Right hindlimb (tissue), 1 donor: ENCODE data around the gene SDK2.
"Not testable (repeated sequence)": the region's sequence is repeated elsewhere in the genome, so short reads cannot be mapped to it uniquely, and the experiment has no call there.

Source experiments
- DNase-seq: peaks from one replicate; pipeline ENCODE4 v3.0.0-alpha.2; 2018

SDK2 gene

DNA sequence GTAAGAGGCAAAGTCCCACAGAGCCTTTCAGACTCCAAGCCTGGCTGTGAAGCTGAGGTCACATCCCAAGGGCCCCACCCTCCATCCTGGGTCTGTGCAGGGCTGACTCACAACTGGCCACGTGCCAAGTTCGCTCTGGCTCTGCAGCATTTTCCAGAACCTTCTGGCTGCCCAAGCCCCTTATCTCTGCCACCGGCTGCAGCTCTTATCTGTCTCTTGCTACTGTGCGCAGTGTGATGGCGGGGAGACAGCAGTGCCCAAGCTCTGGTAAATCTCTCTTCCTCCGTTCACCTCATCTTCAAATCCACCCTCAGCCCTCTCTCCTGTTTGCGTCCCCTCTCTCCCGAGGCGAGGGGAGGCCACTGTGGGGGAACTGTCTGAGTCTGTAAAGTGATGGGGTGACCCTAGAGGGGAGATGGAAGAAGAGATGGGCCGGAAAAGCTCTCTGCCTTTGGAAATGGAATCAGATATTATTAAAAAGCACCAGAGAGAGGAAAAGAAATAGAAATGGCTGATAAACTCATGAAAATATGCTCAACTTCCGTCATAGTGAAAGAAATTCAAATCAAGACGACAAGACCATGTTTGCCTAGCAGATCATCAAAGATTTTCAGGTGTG is 169.8 kb downstream of the SDK2 start:
- DNase-seq, result peak; percentile 51

DNA sequence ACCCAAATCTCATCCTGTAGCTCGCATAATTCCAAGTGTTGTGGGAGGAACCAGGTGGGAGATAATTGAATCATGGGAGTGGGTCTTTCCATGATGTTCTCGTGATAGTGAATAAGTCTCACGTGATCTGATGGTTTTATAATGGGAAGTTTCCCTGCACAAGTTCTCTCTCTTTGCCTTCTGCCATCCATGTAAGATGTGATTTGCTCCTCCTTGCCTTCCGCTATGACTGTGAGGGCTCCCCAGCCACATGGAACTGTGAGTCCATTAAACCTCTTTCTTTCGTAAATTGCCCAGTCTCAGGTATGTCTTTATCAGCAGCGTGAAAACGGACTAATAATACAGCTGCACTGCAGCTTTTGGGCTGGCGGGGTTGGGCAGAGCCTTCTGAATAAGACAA is 171.5 kb downstream of the SDK2 start:
- not testable (repeated sequence) for DNase-seq

DNA sequence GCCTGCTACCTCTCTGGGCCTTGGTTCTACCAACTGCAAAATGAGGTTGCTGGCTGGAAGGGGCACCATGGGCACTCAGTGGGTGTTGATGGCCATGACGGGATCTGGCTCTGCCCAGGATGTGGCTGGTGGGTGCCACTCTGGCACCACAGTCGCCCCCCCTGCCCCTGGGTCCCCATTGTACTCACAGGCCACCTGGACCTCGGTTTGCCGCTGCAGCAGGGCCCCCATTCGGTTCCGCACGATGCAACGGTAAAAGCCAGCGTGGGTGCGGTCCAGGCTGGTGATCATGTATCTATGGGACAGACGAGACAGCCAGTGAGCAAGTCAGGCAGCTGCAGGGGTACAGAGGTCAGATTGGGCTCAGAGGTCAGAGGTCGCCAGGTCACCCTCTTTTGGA is 172.3 kb downstream of the SDK2 start:
- no peak for DNase-seq

DNA sequence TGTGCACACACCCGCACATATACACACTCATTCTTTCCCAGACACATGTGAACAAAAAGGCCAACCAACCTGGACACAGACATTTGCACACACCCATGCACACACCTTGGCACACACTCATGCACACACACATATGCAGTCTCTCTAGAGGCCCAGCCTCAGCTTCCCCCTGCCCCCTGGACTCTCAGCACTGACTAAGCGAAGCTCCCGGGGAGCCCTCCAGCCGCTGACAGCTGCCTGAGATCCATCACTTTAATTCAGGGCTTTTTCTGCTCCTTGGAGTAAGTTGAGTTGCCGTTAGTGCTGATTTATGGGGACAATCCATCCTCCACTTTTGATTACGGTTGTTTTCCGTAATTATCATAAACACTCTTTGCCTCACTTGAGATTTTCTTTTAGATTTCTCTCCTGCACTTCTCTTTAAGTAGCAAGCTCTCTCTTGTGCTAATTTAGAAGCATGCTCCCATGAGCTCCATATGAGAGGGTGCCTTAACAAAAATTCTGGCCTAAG is 173.9 kb downstream of the SDK2 start:
- no peak for DNase-seq

DNA sequence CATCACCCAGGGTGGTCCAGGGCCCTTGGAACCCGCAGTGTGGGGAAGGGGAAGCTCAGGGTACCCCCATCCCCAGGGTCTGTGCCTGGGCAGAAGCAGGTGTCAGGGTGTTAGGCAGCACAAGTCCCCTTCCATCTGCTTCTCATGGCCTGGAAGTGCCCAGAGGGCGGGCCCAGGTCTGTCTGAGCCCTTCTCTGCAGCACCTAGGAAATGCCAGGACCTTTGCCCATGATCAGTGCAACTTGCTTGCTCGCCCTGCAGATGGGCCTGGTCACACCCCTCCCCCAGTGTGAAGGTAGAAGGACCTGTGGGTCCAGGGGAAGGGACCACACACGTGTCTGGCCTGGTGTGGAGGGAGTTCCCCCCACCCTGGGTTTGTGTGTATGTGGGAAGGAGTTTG is 174.9 kb downstream of the SDK2 start:
- DNase-seq, result no peak

DNA sequence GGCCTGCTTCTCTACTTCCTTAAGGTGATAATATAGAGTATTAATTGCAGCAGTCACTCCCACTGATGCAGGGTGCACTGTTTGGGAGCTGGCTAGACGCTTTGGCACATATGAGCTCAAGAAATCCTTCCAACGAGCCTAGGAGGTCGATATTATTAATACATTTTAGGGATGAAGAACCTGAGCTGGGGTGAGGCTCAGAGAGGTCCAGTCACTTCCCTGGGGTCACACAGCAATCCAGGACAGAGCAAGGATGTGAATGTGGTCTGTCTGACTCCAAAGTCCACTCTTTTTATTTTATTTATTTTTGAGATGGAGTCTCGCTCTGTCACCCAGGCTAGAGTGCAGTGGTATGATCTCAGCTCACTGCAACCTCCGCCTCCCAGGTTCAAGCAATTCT is 176.0 kb downstream of the SDK2 start:
- DNase-seq, result no peak

DNA sequence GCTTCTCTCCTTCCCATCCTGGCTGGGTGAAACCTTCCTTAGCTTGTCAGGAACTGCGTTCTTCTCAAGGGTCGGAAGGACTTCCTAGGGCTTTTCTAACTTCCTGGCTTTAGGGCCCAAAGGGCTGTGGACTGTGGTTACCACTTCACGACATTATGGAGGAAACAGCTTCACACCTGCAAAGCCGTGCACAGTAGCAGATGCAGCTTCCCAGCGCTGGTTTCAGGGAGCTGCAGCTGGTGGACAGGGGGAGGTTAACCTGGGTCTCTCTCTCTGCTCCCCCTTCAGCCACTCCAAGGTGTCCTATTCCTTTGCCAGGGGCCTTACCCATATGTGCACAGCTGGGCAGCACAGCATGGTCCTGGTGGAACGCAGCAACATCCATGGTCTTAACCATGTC is 176.6 kb downstream of the SDK2 start:
- DNase-seq, result no peak

DNA sequence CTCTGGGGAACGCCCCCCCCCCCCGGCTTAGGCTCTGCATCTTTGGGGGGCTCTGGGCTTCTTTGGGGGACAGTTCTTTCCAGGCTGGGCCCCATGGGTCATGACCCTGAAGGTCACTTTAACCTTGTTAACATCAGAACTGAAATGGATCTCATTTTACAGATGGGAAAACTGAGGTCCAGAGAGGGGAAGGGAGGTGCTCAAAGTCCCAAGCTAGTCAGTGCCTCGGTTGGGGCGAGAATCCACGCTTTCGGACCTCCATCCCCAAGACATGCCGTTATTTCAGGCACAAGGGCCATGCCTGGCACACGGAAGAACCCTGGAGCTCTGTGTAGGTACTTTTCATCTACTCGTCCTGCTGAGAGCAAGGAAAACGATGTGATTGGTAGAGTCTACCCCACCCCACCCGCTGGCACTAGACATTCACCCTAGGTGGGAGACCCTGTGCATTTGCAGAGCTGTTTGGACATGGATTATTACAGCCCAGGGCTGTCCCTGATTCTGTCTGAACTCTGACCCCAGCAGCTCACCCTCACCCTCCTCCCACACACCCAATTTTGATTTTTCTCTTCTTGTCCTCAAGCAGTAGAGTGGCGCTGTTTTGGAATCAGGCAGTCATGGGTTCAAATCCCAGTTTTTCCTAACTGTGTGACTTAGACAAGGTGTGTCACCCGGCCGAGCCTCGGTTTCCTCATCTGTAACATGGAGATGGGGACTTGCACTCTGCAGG is 177.4 kb downstream of the SDK2 start:
- DNase-seq, result no peak

DNA sequence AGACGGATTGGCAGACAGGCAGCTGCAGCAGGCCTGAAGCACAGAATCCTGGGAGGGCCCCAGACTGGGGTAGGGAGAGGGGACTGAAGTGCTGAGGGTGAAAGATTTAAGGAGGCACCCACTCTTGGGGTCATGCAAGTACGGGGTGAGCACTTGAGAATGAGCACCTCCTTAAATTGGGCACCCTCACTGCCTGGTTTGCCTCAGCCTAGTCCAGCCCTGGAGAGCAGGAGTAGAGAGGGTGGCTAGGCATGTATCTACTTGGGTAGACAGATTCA is 178.4 kb downstream of the SDK2 start:
- DNase-seq, result no peak

DNA sequence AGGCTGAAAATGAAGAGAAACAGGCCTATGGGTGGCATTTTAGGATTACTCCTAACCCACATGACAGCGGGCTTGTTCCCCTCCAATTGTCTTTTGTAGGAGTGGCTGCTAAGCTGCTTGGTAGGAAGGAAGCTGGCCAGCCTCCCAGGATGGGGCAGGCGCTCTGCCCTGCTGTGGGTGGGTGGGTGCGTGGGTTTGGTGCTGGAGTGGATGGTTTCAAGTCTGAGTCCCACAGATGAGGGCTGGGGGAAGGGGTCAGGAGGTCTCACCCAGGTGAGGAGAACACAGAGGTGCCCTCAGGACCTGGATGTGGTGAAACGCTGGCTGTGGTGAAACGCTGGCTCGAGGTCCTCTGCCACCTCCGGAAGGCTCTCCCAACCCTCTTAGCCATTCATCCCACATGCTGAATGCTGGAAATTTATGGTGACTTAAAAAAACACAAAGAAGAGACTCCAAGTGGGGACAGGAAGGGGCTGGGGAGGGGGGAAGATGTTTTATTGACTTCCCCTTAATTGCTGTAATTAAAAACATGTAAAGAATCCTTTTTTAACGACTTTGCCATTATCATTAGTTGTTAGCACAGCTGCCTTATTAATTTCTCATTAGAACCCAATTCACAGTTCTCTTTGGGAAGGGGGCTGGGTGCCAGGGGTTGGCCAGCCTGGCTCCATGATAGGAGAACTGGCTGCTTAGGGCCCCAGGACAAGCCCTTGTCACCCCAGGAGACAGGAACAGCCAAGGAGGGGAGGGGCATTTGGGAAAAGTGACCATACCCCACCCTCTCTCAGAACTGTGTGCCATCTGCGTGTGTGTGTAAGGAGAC is 178.9 kb downstream of the SDK2 start:
- DNase-seq, result no peak

DNA sequence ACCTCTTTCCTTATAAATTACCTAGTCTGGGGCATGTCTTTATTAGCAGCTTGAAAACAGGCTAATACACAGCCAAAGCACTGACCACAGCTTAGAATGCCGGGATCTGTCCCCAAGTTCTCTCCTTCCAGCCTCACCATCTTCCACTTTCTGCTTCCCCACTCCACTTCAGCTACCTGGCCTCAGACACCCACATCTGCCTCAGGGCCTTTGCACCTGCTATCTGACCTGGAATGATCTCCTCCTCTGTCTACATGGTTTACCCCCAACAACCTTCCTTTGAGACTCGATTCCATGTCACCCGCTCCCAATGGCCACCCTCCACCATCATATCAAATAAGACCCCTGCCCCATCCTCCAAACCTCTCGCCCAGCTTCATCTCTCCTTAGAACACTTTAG is 179.8 kb downstream of the SDK2 start:
- no peak for DNase-seq

DNA sequence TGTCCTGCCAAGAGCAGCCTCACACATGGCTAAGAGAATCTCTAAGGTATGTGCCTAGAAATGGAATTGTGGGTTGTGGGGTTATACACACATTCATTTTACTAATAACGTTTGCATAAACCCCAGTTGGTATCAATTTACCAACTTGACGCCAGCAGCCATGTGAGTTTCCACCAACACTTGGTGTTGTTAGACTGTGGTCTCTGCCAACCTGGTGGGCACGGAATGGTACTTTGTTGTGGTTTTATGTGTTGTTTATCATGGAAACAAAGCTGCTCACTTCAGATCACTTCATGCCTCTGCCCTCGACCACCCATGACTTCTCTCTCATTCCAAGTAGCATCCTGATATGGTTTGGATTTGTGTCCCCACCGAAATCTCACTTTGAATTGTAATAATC is 180.4 kb downstream of the SDK2 start:
- no peak for DNase-seq

DNA sequence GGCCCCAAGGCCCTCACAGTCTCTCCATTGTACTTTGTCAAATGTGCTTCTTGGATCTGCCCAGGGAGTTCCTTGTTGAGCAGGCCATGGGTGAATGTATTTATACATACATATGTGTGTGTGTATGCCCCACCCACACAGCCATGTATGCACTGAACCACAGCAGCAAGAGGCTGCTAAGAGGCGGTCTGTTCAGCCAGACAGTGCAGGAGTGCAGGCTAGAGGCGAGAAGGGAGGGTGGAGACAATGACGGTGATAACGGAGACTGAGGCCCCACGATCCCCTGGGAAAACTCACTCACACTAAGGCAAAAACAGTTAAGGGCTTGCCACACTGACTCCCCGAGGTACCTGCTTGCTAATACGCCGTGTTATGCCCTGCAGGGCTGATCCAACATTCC is 181.4 kb downstream of the SDK2 start:
- DNase-seq, result no peak

DNA sequence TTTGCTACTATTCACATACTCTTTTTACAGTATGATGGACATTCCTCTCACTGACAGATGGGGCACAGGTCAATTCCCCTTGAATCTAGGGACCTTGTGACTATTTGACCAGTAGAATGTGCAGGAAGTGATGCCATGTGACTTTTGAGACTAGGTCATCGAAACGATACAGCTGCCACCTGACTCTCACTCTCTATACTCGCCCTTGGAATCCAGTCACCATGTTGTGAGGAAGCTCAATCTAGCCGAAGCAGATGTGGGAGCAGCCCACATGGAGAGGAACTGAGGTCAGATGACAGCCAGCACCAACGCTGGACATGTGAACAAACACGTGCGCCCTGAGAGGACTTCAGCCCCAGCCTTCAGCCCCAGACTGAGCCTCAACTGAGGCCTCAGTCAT is 184.3 kb downstream of the SDK2 start:
- no peak for DNase-seq

DNA sequence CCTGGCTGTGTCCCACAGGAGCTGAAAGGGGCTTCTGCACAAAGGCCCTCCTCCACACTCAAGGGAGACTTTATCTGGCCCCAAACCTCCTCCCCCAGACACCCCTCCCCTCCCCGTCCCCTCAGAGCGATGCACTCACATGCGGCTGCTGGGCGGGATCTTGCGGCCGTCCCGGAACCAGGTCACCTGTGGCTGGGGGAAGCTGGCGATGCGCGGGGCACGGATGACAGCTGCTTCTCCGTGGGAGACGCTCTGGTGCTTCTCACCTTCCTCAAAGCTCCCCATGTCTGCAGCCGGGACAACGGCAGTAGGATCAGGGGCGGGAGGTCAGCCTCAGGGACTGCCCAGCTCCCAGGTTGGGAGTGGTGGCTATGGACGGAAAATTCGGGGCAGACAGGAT is 188.5 kb downstream of the SDK2 start:
- no peak for DNase-seq

DNA sequence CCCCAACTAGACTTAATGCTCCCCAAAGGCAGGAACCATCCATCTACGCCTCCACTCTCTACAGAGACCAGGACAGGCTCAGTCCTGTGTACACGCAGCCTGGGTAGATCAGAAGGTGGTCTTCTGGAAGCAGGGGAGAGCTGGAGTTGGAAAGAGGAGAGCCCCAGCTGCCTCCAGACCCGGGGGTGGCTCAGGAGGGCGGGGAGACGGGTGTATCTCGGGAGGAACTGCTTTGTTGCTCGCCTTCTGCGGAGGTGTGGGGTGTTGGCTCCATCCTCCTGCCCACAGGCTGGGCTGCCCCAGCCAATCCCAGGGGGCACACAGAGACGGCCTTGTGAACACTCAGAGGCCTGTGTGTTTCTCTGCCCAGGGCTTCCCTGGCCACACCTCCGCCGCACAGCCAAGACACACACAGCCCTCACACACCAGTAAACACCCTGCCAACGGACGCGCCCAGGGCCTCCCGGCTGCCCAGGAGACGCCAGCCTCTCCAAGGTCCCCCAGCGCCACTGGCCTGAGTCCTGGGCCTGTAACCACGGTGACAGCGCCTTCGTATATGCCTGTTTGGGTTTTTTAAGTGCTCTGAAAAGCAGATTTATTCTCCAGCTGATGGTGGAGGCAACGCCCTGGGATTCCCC is 189.1 kb downstream of the SDK2 start:
- peak; percentile 77 for DNase-seq

DNA sequence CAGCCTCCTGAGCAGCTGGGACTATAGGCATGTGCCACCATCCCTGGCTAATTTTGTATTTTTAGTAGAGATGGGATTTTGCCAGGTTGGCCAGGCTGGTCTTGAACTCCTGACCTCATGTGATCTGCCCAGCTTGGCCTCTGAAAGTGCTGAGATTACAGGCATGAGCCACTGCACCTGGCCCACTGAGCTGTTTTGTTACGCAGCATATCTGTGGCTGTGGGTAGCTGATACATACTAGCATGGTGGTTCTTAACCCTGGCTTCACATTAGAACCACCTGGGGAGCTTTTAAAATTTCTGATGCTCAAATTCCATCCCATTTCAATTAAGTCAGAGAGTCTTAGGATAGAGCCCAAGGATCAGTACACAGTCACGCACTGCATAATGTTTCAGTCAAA is 190.8 kb downstream of the SDK2 start:
- not testable (repeated sequence) for DNase-seq

DNA sequence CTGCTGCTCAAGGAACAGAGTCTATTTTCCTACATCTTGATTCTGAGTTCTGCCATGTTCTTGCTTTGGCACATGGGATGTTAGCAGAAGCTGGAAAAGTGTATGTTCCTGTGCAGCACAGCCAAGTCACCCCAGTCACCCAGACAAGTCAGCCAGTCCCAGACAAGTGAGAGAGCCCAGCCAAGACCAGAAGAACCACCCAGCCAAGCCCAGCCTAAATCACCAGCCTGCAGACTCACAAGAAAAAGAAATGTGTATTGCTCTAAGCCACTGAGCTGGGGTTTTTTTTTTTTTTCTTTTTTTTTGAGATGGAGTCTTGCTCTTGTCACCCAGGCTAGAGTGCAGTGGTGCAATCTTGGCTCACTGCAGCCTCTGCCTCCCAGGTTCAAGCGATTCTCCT is 191.2 kb downstream of the SDK2 start:
- no peak for DNase-seq

DNA sequence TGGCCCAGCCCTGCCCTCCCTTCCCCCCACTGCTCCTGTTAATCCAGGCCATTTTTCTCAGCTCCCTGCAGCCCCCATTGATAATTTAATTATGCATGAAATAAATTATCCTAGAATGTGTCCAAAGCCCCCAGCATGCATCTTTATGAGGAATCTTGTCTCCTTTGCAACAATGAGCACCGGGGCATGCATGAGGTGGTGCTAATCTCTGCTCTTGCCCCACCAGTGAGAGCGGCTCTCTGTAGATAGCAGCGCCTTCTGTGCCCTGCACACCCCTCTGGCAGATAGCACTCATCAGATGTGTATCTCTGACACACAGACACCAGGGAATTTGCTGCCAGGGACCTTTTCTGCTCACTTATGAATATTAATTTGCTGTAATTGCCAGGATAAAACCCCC is 192.2 kb downstream of the SDK2 start:
- DNase-seq, result no peak

DNA sequence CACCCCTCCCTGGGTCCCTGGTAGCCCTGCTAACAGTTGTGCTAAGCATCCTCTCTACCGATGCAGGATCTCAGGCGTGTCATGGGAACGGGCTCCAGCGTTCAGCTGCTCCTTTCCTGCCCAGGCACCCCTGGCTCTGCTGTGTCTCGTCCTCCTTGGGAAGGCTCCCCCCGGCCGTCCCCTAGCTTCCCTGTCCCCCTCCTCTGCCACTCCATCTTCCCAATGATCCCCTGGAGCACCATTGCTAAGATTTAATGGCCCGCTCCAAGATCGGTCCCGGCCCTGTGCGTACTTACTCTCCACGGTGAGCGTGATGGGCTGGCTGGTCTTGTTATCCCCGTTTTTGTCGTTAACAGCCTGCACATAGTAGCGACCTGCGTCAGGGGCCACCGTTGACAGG is 196.9 kb downstream of the SDK2 start:
- DNase-seq, result no peak

DNA sequence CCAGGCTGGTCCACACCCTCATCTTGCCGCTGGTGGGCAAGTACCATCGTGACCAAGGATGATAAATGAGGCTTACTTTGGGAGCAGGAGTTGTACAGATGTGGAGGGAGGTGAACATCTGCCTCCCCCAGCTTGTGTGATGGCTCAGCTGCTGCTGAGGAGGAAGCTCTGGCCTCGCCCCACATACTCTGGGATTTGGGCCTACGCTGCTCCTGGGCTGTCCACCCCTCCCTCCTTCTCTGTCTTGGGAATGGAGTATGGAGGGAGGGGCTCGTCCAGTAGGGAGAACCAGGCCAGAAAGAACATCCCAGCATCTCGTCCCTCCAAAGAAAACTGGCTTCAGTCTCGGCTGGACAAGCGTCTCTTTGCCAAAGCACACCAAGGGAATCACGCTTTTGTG is 197.6 kb downstream of the SDK2 start:
- DNase-seq, result no peak

DNA sequence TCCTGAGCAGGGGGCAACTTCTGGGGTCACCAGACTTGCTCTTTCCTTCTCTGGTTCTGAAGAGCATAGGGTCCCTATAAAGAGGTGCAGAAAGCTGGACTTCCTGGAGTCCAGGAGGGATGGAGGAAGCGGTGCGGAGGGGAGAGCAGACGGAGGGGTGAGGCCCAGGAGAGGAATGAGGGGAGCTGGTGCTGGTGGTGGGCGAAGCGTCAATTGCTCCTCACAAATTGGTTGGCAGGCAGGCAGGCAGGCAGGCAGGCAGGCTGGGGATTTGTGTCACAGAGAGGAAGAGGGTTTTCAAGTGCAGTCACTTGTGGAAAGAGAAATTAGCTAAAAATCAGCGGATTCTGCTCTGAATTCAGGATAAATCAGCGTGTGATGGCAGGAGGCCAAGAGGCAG is 198.8 kb downstream of the SDK2 start:
- no peak for DNase-seq

DNA sequence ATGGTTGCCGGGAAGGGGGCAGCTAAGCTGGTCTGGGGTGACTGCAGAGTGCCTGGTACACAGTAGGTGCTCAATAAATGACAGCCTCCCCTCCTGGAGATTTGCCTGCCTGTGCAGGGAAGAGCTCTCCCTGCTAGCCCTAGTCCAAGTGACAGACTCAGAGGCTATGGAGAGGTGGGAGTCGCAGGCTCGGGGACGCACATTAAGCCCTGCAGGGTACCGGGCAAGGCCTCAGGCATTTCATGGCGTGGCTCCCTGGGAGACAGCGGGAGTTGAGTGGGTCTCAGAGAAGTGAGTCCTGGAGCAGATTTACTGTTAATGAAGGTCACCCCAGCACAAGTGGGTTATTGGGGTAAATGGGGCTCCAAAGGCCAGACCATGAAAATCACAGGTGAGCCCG is 200.2 kb downstream of the SDK2 start:
- DNase-seq, result no peak

DNA sequence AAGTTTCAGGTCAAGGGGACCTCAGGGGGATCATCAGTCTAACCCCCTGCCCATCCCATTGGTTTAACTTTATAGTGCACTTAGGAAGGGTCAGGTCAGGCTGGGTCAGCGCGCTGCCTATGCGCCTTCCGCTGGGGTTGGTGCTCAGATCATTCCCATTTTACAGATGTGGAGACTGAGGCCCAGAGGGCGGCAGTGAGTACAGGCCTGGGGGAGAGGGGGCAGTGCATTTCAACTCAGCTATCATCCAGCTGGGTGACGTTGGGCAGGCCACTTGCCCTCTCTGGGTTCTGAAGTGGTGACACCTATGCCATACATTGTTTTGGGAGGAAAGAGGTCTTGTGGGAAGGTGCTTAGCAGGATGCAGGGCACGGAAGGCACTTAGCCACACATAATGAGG is 204.6 kb downstream of the SDK2 start:
- DNase-seq, result no peak
